IMR-90 (cell line): ENCODE results near the gene PLD1. TPM values are rescaled to one million over a fixed set of nuclear protein-coding genes. Genes with fewer than 3 reads are reported as not detected.

Experiments used
- ATAC-seq: fragments of 200-7000 bp; cut with Tn5 transposase; 2 replicates; pipeline ENCODE4 v1.9.1; 2020; ENCODE audit warnings: low read depth, mild to moderate bottlenecking, moderate library complexity
- BruUV-seq: library from RNA; stranded (reverse); fragments of 400-500 nt; replicated peaks from 2 replicates; lab custom pipeline; 2021; lab: Mats Ljungman, UMichigan
- CTCF ChIA-PET: fragments of 300-600 bp; formaldehyde crosslinking; extraction: SDS; loops from one replicate; lab custom pipeline; 2021; ENCODE audit warnings: antibody characterized with exemption; lab: Yijun Ruan, JAX
- POLR2A ChIA-PET: fragments of 300-600 bp; sonication (Branson Sonifier 250); formaldehyde crosslinking; loops from one replicate; lab custom pipeline; 2022; ENCODE audit warnings: antibody characterized with exemption; ENCODE audit not compliant: unreplicated experiment; lab: Charles Lee
- DNase-seq: peaks from one replicate; pipeline ENCODE4 v3.0.0; 2013
- H2AFZ ChIP-seq: replicated peaks from 2 replicates; pipeline ENCODE3; 2013; ENCODE audit warnings: low read length, mild to moderate bottlenecking; ENCODE audit not compliant: poor library complexity
- H2AK5ac ChIP-seq: 2 replicates; pipeline ENCODE4 v1.6.1; 2013; ENCODE audit warnings: low read depth, low read length, inconsistent platforms
- H2AK9ac ChIP-seq: replicated peaks from 2 replicates; pipeline ENCODE3; 2013; ENCODE audit warnings: mild to moderate bottlenecking, low read depth, low read length, moderate library complexity; ENCODE audit not compliant: poor library complexity
- H2BK120ac ChIP-seq: 2 replicates; pipeline ENCODE4 v1.6.1; 2013; ENCODE audit warnings: low read depth, low read length, inconsistent platforms
- H2BK15ac ChIP-seq: 3 replicates; pipeline ENCODE4 v1.6.1; 2013; ENCODE audit warnings: low read depth, low read length, inconsistent platforms
- H2BK20ac ChIP-seq: 2 replicates; pipeline ENCODE4 v1.6.1; 2013; ENCODE audit warnings: low read depth, mild to moderate bottlenecking, inconsistent platforms, low read length, moderate library complexity
- H2BK5ac ChIP-seq: 2 replicates; pipeline ENCODE4 v1.6.1; 2013; ENCODE audit warnings: mild to moderate bottlenecking, low read depth, low read length, inconsistent platforms; ENCODE audit not compliant: poor library complexity, severe bottlenecking
- H3K14ac ChIP-seq: replicated peaks from 2 replicates; pipeline ENCODE4 v1.6.1; 2013; ENCODE audit warnings: low read depth, low read length, inconsistent platforms
- H3K18ac ChIP-seq: 2 replicates; pipeline ENCODE4 v1.6.1; 2013; ENCODE audit warnings: low read depth, low read length, control low read depth
- H3K23ac ChIP-seq: 2 replicates; pipeline ENCODE4 v1.6.1; 2013; ENCODE audit warnings: low read depth, low read length, inconsistent platforms
- H3K27ac ChIP-seq: 2 replicates; pipeline ENCODE4 v1.5.1; 2013; ENCODE audit warnings: mild to moderate bottlenecking, control low read depth, low read length; ENCODE audit not compliant: insufficient read depth
- H3K27me3 ChIP-seq: 2 replicates; pipeline ENCODE4 v1.6.1; 2013; ENCODE audit warnings: low read length; ENCODE audit not compliant: control insufficient read depth, insufficient read depth
- H3K36me3 ChIP-seq: 2 replicates; pipeline ENCODE4 v1.6.1; 2013; ENCODE audit warnings: low read length, mixed read lengths; ENCODE audit not compliant: control insufficient read depth, insufficient read depth
- H3K4ac ChIP-seq: 2 replicates; pipeline ENCODE4 v1.6.1; 2013; ENCODE audit warnings: low read depth, low read length, inconsistent platforms
- H3K4me1 ChIP-seq: 2 replicates; pipeline ENCODE4 v1.6.1; 2013; ENCODE audit warnings: low read length, mixed read lengths; ENCODE audit not compliant: control insufficient read depth, insufficient read depth
- H3K4me2 ChIP-seq: 2 replicates; pipeline ENCODE4 v1.6.1; 2013; ENCODE audit warnings: low read depth, mild to moderate bottlenecking, control low read depth, low read length, moderate library complexity
- H3K4me3 ChIP-seq: 2 replicates; pipeline ENCODE4 v1.5.1; 2013; ENCODE audit warnings: low read depth, mild to moderate bottlenecking, control low read depth, low read length, moderate library complexity; ENCODE audit not compliant: insufficient read depth
- H3K56ac ChIP-seq: 2 replicates; pipeline ENCODE4 v1.6.1; 2013; ENCODE audit warnings: low read length, inconsistent platforms; ENCODE audit not compliant: insufficient read depth; ENCODE audit errors: extremely low read depth
- H3K79me1 ChIP-seq, 2 experiments: 2 replicates each; pipeline ENCODE4 v1.6.1; 2013; ENCODE audit warnings: low read length in 2 of 2, inconsistent platforms in 1 of 2, low read depth in 1 of 2
- H3K9ac ChIP-seq: 2 replicates; pipeline ENCODE4 v1.6.1; 2013; ENCODE audit warnings: low read depth, low read length, control low read depth
- H3K9me1 ChIP-seq: 2 replicates; pipeline ENCODE4 v1.6.1; 2013; ENCODE audit warnings: low read length, inconsistent platforms; ENCODE audit not compliant: insufficient read depth
- H3K9me3 ChIP-seq: 2 replicates; pipeline ENCODE4 v1.6.1; 2013; ENCODE audit warnings: low read length; ENCODE audit not compliant: control insufficient read depth, insufficient read depth
- H4K20me1 ChIP-seq: 2 replicates; pipeline ENCODE4 v1.6.1; 2013; ENCODE audit warnings: low read length, inconsistent platforms; ENCODE audit not compliant: insufficient read depth
- H4K5ac ChIP-seq: 2 replicates; pipeline ENCODE4 v1.6.1; 2013; ENCODE audit warnings: mild to moderate bottlenecking, low read depth, low read length, control low read depth
- H4K8ac ChIP-seq, 2 experiments: 2 replicates each; pipeline ENCODE4 v1.6.1; 2013; ENCODE audit warnings: low read depth in 2 of 2, low read length in 2 of 2, control low read depth in 1 of 2, inconsistent platforms in 1 of 2
- H4K91ac ChIP-seq: 2 replicates; pipeline ENCODE4 v1.6.1; 2013; ENCODE audit warnings: low read depth, low read length, inconsistent platforms; ENCODE audit not compliant: insufficient read depth
- BHLHE40 ChIP-seq: fragments of 150-350 bp; IDR thresholded peaks from 2 replicates; pipeline ENCODE4 v1.6.1; 2016; ENCODE audit warnings: mild to moderate bottlenecking, low read depth, low read length
- CHD1 ChIP-seq: IDR thresholded peaks from 2 replicates; pipeline ENCODE4 v1.6.1; 2012; ENCODE audit warnings: low read depth, low read length, improper control_type of control experiment
- FOS ChIP-seq: fragments of 150-350 bp; IDR thresholded peaks from 2 replicates; pipeline ENCODE4 v1.6.1; 2016; ENCODE audit warnings: low read depth, low read length
- MAFK ChIP-seq: IDR thresholded peaks from 2 replicates; pipeline ENCODE4 v1.6.1; 2012; ENCODE audit warnings: low read depth, low read length, improper control_type of control experiment
- MAZ ChIP-seq: IDR thresholded peaks from 2 replicates; pipeline ENCODE4 v1.6.1; 2012; ENCODE audit warnings: low read depth, mild to moderate bottlenecking, low read length, improper control_type of control experiment, moderate library complexity, borderline replicate concordance
- MXI1 ChIP-seq: IDR thresholded peaks from 2 replicates; pipeline ENCODE4 v1.6.1; 2012; ENCODE audit warnings: low read depth, mild to moderate bottlenecking, low read length, moderate library complexity, borderline replicate concordance
- NFE2L2 ChIP-seq: fragments of 150-350 bp; IDR thresholded peaks from 2 replicates; pipeline ENCODE4 v1.6.1; 2016; ENCODE audit warnings: low read depth, mild to moderate bottlenecking, low read length
- POLR2A ChIP-seq: IDR thresholded peaks from 2 replicates; pipeline ENCODE4 v1.6.1; 2012; ENCODE audit warnings: mild to moderate bottlenecking, low read depth, low read length
- RAD21 ChIP-seq: IDR thresholded peaks from 2 replicates; pipeline ENCODE4 v1.6.1; 2012; ENCODE audit warnings: low read length, improper control_type of control experiment
- RCOR1 ChIP-seq: IDR thresholded peaks from 2 replicates; pipeline ENCODE4 v1.6.1; 2012; ENCODE audit warnings: mild to moderate bottlenecking, low read length, improper control_type of control experiment; ENCODE audit not compliant: insufficient replicate concordance
- RFX5 ChIP-seq: IDR thresholded peaks from 2 replicates; pipeline ENCODE4 v1.8.0; 2012; ENCODE audit warnings: low read depth, mild to moderate bottlenecking, low read length, moderate library complexity
- SMC3 ChIP-seq: fragments of 150-350 bp; IDR thresholded peaks from 2 replicates; pipeline ENCODE4 v1.6.1; 2016; ENCODE audit warnings: low read depth, mild to moderate bottlenecking, antibody characterized with exemption, low read length, moderate library complexity
- dilution Hi-C: fragments of 300-500 bp; cut with HindIII; formaldehyde crosslinking; loops from one replicate; pipeline ENCODE4 v1.14.3; 2018; ENCODE audit warnings: low sequenced_read_pairs; ENCODE audit not compliant: unreplicated experiment
- in situ Hi-C: fragments of 300-500 bp; cut with MboI; formaldehyde crosslinking; loops from 3 replicates; pipeline ENCODE4 v1.14.3; 2019; ENCODE audit warnings: low sequenced_read_pairs, inconsistent platforms, mixed read lengths
- intact Hi-C: fragments of 100-400 bp; cut with micrococcal nuclease; formaldehyde crosslinking; loops from 2 replicates; pipeline ENCODE4 v1.10.0; 2022
- polyA plus RNA-seq, 3 experiments: library from polyadenylated mRNA; depleted of rRNA; stranded (reverse); fragments of >200 nt; gene quantifications; 2 replicates each; pipeline ENCODE4 v1.2.3, GENCODE V29; 2012; ENCODE audit warnings: low replicate concordance in 1 of 3
- total RNA-seq: library from RNA; depleted of rRNA; stranded (reverse); fragments of >200 nt; gene quantifications from 2 replicates; pipeline ENCODE4 v1.2.3, GENCODE V29; 2012
- TF ChIP-seq, protein P1 (sequence below): fragments of 150-350 bp; IDR thresholded peaks from 2 replicates; pipeline ENCODE4 v1.6.1; 2017; ENCODE audit warnings: mild to moderate bottlenecking, antibody characterized with exemption, low read length, low read depth
- TF ChIP-seq, protein P2 (sequence below): conservative IDR thresholded peaks from 2 replicates; pipeline ENCODE4 v1.5.1; 2012; ENCODE audit warnings: mild to moderate bottlenecking, low read depth, low read length, improper control_type of control experiment

Gene PLD1
- total and polyA plus RNA-seq, 2 of the 4 experiments (the other 2 are of a cell fraction) = 3.3 to 9.7 TPM

- H2BK120ac ChIP-seq = no peak overlapping the region
- H3K4me3 ChIP-seq = no peak overlapping the region
- CTCF ChIA-PET = no interaction called here
- no peak overlapping the region for H3K14ac ChIP-seq
- no peak overlapping the region for H2AK5ac ChIP-seq
- no peaks in the 10 kb centered on the region for H3K4me1 ChIP-seq
- no peak overlapping the region for H2BK5ac ChIP-seq
- ATAC-seq (no peak), DNase-seq (no peak)
- peaks cover 5% of the 10 kb centered on the region; the same call in 1 of the 2 replicates for H3K27me3 ChIP-seq
- no peaks in the 10 kb centered on the region for H4K20me1 ChIP-seq
- no peak overlapping the region for H3K4ac ChIP-seq
- no peaks in the 10 kb centered on the region for H3K9me3 ChIP-seq
- dilution Hi-C loops = no loop called here
- H3K9me1 ChIP-seq = no peaks in the 10 kb centered on the region
- no peak overlapping the region for H2AK9ac ChIP-seq
- no peak overlapping the region for H4K91ac ChIP-seq
- H3K18ac ChIP-seq = no peak overlapping the region
- no peak overlapping the region for H2AFZ ChIP-seq
- H4K5ac ChIP-seq = no peak overlapping the region
- BruUV-seq = no TSS peak
- H4K8ac ChIP-seq = no peak overlapping the region
- no peak overlapping the region for H3K9ac ChIP-seq
- H3K36me3 ChIP-seq = no peaks in the 10 kb centered on the region
- no peak overlapping the region for H2BK15ac ChIP-seq
- intact Hi-C loops = no loop called here
- no peak overlapping the region for H3K4me2 ChIP-seq
- H3K27ac ChIP-seq = no peak overlapping the region
- no peak overlapping the region for H2BK20ac ChIP-seq
- no peaks in the 10 kb centered on the region for H3K79me1 ChIP-seq
- no peak for TF ChIP-seq NFE2L2
- no peak for TF ChIP-seq BHLHE40
- TF ChIP-seq, protein P1, sequence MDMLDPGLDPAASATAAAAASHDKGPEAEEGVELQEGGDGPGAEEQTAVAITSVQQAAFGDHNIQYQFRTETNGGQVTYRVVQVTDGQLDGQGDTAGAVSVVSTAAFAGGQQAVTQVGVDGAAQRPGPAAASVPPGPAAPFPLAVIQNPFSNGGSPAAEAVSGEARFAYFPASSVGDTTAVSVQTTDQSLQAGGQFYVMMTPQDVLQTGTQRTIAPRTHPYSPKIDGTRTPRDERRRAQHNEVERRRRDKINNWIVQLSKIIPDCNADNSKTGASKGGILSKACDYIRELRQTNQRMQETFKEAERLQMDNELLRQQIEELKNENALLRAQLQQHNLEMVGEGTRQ = no peak
- TF ChIP-seq RCOR1 = no peak
- no peak for TF ChIP-seq MAFK
- no peak for TF ChIP-seq POLR2A
- no peak for TF ChIP-seq RAD21
- TF ChIP-seq CHD1 = no peak
- TF ChIP-seq SMC3 = no peak
- TF ChIP-seq RFX5 = no peak
- TF ChIP-seq, protein P2, sequence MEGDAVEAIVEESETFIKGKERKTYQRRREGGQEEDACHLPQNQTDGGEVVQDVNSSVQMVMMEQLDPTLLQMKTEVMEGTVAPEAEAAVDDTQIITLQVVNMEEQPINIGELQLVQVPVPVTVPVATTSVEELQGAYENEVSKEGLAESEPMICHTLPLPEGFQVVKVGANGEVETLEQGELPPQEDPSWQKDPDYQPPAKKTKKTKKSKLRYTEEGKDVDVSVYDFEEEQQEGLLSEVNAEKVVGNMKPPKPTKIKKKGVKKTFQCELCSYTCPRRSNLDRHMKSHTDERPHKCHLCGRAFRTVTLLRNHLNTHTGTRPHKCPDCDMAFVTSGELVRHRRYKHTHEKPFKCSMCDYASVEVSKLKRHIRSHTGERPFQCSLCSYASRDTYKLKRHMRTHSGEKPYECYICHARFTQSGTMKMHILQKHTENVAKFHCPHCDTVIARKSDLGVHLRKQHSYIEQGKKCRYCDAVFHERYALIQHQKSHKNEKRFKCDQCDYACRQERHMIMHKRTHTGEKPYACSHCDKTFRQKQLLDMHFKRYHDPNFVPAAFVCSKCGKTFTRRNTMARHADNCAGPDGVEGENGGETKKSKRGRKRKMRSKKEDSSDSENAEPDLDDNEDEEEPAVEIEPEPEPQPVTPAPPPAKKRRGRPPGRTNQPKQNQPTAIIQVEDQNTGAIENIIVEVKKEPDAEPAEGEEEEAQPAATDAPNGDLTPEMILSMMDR = no peak
- TF ChIP-seq MAZ = no peak
- no peak for TF ChIP-seq FOS
- no peak for TF ChIP-seq MXI1
- POLR2A ChIA-PET = no interaction called here
- no peak overlapping the region for H3K23ac ChIP-seq
- H3K56ac ChIP-seq = no peak overlapping the region
- in situ Hi-C loops = no loop called here
Observed at GRCh38 chr3:171592786-171593185, 217.5 kb downstream of the PLD1 start.
